ENCODE measurements around the gene PPP2R5E. TPM values are rescaled to one million over a fixed set of nuclear protein-coding genes. Genes with fewer than 3 reads are reported as not detected.

Gene PPP2R5E
- total and polyA plus RNA-seq, 2 of the 8 experiments (the other 6 are each of a cell fraction or from before 2014, with no cell fraction given) = 6.8 to 64.6 TPM

GRCh38 chr14:63432228-63432627, 110.9 kb downstream of the PPP2R5E start (continued):
- no peak for TF ChIP-seq CTCF (IDR thresholded peaks at IDR 0.05; ENCODE audit: control extremely low read depth in 1 of 3, insufficient read depth in 1 of 3, low read depth in 1 of 3, low read length in 3 of 3)
- no peak for TF ChIP-seq ZNF274 (IDR thresholded peaks at IDR 0.05; ENCODE audit: borderline replicate concordance, extremely low read depth, low read length)
- TF ChIP-seq RXRA (IDR thresholded peaks at IDR 0.05; ENCODE audit: insufficient read depth, low read depth, low read length) = no peak
- TF ChIP-seq POLR2A (IDR thresholded peaks at IDR 0.05; ENCODE audit: control extremely low read depth in 1 of 2, low read depth in 2 of 2, low read length in 2 of 2) = no peak
- TF ChIP-seq EP300 (IDR thresholded peaks at IDR 0.05; ENCODE audit: borderline replicate concordance in 1 of 2, low read depth in 2 of 2, low read length in 2 of 2) = no peak
- TF ChIP-seq, protein P1, sequence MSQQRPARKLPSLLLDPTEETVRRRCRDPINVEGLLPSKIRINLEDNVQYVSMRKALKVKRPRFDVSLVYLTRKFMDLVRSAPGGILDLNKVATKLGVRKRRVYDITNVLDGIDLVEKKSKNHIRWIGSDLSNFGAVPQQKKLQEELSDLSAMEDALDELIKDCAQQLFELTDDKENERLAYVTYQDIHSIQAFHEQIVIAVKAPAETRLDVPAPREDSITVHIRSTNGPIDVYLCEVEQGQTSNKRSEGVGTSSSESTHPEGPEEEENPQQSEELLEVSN (IDR thresholded peaks at IDR 0.05) = no peak

Measured in H1 (cell line).